ENCODE data around the gene INO80B. TPM values are rescaled to one million over a fixed set of nuclear protein-coding genes. Genes with fewer than 3 reads are reported as not detected.

INO80B gene
- total RNA-seq, 1 experiment from 2014 or later: 34.2 TPM

DNA sequence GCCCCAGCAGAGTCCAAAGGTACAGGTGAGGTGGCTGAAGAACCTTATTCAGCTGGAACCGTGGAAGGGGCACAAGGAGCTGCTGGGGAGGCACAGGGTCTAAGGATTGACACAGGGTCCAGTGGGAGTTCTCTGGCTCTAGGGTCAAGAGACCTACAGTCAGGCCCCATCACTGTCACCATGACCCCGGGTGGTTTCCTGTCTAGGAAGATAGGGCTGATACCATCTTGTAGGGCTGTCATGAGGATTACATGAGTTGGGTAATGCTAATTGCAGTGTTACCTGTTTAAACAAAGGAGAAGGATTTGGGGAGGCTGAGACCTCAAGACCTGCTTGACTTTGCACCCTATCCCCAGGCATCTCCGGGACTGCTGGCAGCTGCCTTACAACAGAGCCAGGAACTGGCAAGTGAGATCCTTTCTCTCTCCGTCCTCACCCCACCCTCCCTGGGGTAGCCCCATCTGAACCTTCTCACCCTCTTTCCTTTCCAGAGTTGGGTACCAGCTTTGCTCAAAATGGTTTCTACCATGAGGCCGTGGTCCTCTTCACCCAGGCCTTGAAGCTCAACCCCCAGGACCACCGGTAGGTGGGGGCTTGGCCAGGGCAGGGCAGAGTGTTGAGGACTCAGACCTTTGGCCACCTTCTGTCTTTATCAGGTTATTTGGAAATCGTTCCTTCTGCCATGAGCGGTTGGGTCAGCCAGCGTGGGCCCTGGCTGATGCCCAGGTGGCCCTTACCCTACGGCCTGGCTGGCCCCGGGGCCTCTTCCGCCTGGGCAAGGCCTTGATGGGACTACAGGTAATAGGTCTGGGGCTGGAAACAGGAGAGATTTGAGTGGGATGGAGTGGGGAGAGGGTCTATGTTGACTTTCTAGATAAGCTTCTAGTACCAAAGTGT lies 37.0 kb downstream of the INO80B start:
- Histone ChIP-seq H3K79me2 (ENCODE audit: low read depth) (no peaks in the 10 kb centered on the region), H3F3A (ENCODE audit: insufficient read depth, low read depth) (peaks cover 14% of the 10 kb centered on the region), H3K9me3 (ENCODE audit: insufficient read depth, low read depth) (no peaks in the 10 kb centered on the region), H3K4me1 (replicated peaks; ENCODE audit: insufficient read depth) (peaks cover 13% of the 10 kb centered on the region; the same call in 1 of the 2 replicates), H3K4me2 (no peak overlapping the region), H3K4me3 (no peak overlapping the region), H2AFZ (no peak overlapping the region), H3K27ac (no peak overlapping the region), H4K20me1 (ENCODE audit: insufficient read depth) (no peaks in the 10 kb centered on the region), H3K27me3 (ENCODE audit: insufficient read depth, low read depth) (no peaks in the 10 kb centered on the region), H3K9me2 (ENCODE audit: insufficient read depth) (no peaks in the 10 kb centered on the region), H3K36me3 (ENCODE audit: low read depth) (no peaks in the 10 kb centered on the region)
- peak in 1 of 2 experiments; percentile 33 for DNase-seq
- ChIA-PET POLR2A (ENCODE audit: unreplicated experiment) (no interaction called here), CTCF (interaction anchor here (0.5 kb wide), 1 partner anchor 21 kb away, joined by 9 read pairs; no protein-coding TSS in a partner anchor)
- TF ChIP-seq, protein P1, sequence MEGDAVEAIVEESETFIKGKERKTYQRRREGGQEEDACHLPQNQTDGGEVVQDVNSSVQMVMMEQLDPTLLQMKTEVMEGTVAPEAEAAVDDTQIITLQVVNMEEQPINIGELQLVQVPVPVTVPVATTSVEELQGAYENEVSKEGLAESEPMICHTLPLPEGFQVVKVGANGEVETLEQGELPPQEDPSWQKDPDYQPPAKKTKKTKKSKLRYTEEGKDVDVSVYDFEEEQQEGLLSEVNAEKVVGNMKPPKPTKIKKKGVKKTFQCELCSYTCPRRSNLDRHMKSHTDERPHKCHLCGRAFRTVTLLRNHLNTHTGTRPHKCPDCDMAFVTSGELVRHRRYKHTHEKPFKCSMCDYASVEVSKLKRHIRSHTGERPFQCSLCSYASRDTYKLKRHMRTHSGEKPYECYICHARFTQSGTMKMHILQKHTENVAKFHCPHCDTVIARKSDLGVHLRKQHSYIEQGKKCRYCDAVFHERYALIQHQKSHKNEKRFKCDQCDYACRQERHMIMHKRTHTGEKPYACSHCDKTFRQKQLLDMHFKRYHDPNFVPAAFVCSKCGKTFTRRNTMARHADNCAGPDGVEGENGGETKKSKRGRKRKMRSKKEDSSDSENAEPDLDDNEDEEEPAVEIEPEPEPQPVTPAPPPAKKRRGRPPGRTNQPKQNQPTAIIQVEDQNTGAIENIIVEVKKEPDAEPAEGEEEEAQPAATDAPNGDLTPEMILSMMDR (conservative IDR thresholded peaks at IDR 0.05): no peak
- TF ChIP-seq EZH2 (IDR thresholded peaks at IDR 0.05; ENCODE audit: low read depth): no peak
- BruUV-seq (replicated peaks): no TSS peak
- intact Hi-C loops (cut with micrococcal nuclease; ENCODE audit: unreplicated experiment): no loop called here

DNA sequence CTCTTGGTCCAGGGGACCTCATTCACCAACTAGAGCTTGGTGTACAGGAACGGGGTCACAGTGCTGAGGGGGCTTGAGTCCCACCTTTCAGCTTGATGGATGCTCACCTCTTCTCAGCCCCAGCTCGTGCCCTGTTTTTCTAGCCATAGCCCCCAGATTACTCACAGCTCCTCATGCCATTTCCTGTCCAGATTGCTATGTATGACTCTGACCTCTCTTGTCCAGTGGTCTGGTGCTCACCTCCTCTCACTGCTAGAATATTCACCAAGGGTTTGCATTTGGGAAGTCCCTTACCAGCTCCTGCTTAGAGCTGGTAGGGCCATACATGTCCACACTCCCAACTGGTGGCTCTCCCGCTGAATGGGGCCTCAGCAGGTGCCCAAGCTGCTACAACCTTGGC lies 38.7 kb downstream of the INO80B start:
- Histone ChIP-seq H3K36me3 (ENCODE audit: low read depth) (no peaks in the 10 kb centered on the region), H3K4me3 (no peak overlapping the region), H3K9me2 (ENCODE audit: insufficient read depth) (no peaks in the 10 kb centered on the region), H2AFZ (no peak overlapping the region), H3F3A (ENCODE audit: insufficient read depth, low read depth) (peaks cover 3% of the 10 kb centered on the region; the same call in 1 of the 2 replicates), H3K4me1 (replicated peaks; ENCODE audit: insufficient read depth) (peaks cover 12% of the 10 kb centered on the region), H3K27ac (no peak overlapping the region), H4K20me1 (ENCODE audit: insufficient read depth) (no peaks in the 10 kb centered on the region), H3K4me2 (no peak overlapping the region), H3K79me2 (ENCODE audit: low read depth) (0 out of 2 replicates have a peak, but pooled peaks cover 6% of the 10 kb centered on the region), H3K9me3 (ENCODE audit: insufficient read depth, low read depth) (no peaks in the 10 kb centered on the region), H3K27me3 (ENCODE audit: insufficient read depth, low read depth) (no peaks in the 10 kb centered on the region)
- POLR2A ChIA-PET (ENCODE audit: unreplicated experiment): no interaction called here
- DNase-seq: peak in 1 of 2 experiments; percentile 22
- intact Hi-C loops (cut with micrococcal nuclease; ENCODE audit: unreplicated experiment): no loop called here
- no peak for TF ChIP-seq EZH2 (IDR thresholded peaks at IDR 0.05; ENCODE audit: low read depth)
- TF ChIP-seq, protein P1 (conservative IDR thresholded peaks at IDR 0.05): no peak
- CTCF ChIA-PET: no interaction called here
- BruUV-seq (replicated peaks): no TSS peak

DNA sequence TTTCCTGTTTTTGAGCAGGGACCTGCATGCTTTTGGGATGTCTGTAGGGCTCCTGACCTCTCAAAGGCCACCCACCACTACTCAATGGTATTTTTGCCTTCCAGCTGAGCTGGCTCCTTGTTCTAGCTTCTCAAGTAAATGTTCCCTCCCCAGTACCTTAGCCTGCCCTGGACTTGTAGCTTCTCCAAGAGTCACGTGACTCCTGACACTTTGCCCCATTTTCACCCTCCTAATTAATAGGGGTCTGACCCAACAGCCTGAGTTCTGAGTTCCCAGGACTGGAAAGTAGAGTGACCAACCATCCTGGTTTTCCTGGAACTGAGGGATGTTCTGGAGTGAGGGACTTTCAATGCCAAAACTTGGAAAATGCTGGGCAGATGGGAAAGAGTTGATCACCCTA lies 40.6 kb downstream of the INO80B start:
- no TSS peak for BruUV-seq (replicated peaks)

More for the DNA sequence above, 40.6 kb downstream of the INO80B start:
- peaks cover 10% of the 10 kb centered on the region; the same call in 1 of the 2 replicates for H3K79me2 ChIP-seq (ENCODE audit: low read depth)
- H3K27ac ChIP-seq: no peak overlapping the region
- no peak for DNase-seq
- H2AFZ ChIP-seq: no peak overlapping the region
- H3K4me2 ChIP-seq: no peak overlapping the region
- H3K9me2 ChIP-seq (ENCODE audit: insufficient read depth): no peaks in the 10 kb centered on the region
- no peaks in the 10 kb centered on the region for H3K27me3 ChIP-seq (ENCODE audit: insufficient read depth, low read depth)
- peaks cover 16% of the 10 kb centered on the region for H3K4me1 ChIP-seq (replicated peaks; ENCODE audit: insufficient read depth)
- intact Hi-C loops (cut with micrococcal nuclease; ENCODE audit: unreplicated experiment): no loop called here
- peaks cover 4% of the 10 kb centered on the region; the same call in 1 of the 2 replicates for H3F3A ChIP-seq (ENCODE audit: insufficient read depth, low read depth)
- H3K36me3 ChIP-seq (ENCODE audit: low read depth): no peaks in the 10 kb centered on the region
- CTCF ChIA-PET: no interaction called here
- POLR2A ChIA-PET (ENCODE audit: unreplicated experiment): no interaction called here
- H3K9me3 ChIP-seq (ENCODE audit: insufficient read depth, low read depth): no peaks in the 10 kb centered on the region
- no peak overlapping the region for H3K4me3 ChIP-seq
- no peak for TF ChIP-seq EZH2 (IDR thresholded peaks at IDR 0.05; ENCODE audit: low read depth)
- TF ChIP-seq, protein P1 (conservative IDR thresholded peaks at IDR 0.05): no peak
- H4K20me1 ChIP-seq (ENCODE audit: insufficient read depth): no peaks in the 10 kb centered on the region

Measured in PC-9 (cell line).